IPS DF 19.7 (cell line): Measurements from ENCODE around the gene NAALAD2.
A peak's percentile ranks its signal among the peaks of the same experiment; 100 is the strongest.
"Not testable (repeated sequence)": the region's sequence is repeated elsewhere in the genome, so short reads cannot be mapped to it uniquely, and the experiment has no call there.

Experiments
- DNase-seq: peaks from one replicate; pipeline ENCODE4 v3.0.0-alpha.2; 2013; ENCODE audit warnings: low read depth, low spot score

The NAALAD2 gene

DNA sequence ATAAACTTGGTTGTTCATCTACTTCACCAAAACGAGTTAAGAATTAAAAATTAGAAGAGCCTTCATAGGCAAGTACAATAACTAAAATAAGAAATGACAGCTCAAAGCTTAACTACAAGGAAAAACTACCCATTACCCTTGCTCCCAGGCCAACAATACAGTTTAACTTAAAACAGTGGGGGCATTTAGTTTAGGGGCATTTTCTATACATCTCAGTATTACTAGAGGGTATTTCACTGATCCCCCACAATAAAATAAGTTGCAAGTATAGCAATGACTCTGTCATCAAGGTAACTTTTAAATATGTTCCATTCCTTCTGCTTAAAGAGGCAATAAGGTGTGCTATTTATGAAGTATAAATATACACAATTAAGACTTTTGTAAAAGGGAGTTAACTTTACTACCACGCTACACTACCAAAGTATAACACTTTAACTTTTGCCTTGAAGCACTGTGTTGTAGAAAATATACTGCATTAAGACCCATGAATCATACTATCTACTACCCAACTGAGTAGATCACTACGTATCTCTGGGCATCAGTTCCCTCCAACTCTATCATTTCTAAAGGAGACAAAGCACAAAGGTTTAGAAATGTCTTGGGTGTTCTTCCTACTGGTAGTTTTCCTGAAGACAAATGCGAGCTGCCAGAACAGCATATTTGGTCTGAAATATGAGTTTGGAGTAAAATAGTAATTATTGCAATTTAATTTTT, 58.6 kb downstream of the NAALAD2 start:
- DNase-seq: no peak

DNA sequence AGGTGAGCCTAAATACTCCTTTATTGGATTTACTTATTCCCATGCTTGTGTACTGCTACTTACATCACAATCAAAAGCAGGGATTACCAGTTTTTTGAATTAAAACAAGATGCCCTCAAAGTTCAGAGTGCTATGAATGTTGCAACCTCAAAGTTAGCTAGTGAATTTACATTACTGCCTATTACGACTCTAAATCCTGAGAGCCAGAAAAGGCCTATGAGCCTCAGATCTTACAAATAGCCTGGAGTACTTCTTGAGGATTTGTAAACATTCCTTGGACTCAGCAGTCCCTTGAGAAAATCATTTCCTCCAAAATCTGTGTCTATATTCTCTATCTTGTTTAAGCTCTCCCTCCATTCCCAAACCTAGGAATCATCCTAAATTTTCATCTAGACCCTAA, 62.9 kb downstream of the NAALAD2 start:
- DNase-seq: no peak

DNA sequence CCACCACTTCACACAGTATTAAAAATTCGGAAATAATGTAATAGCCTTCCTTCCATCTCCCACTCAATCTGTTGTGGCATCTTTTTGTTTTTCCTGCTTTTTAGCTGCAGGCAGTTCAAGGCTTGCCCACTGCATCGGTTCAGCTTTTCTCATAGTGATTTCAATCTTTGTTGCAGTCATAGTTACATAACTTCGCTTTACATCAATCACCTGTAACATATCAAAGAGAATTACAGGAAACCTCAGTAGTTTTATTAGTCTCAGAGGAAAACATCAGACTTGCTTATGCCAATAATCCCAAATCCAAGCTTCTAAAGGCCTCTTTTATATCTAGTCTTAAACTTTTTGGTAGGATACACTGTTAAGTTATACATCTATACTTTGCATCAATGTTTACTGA, 67.9 kb downstream of the NAALAD2 start:
- DNase-seq: no peak

DNA sequence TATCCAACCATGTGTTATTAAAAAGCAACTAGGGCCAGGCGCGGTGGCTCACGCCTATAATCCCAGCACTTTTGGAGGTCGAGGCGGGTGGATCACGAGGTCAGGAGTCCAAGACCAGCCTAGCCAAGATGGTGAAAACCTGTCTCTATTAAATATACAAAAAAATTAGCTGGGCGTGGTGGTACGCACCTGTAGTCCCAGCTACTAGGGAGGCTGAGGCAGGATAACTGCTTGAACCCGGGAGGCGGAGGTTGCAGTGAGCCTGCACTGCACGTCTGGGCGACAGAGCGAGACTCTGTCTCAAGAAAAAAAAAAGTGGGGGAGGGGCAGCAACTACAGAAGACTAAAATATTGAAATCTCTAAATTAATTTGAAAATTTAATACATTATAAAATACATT, 69.9 kb downstream of the NAALAD2 start:
- DNase-seq: no peak

DNA sequence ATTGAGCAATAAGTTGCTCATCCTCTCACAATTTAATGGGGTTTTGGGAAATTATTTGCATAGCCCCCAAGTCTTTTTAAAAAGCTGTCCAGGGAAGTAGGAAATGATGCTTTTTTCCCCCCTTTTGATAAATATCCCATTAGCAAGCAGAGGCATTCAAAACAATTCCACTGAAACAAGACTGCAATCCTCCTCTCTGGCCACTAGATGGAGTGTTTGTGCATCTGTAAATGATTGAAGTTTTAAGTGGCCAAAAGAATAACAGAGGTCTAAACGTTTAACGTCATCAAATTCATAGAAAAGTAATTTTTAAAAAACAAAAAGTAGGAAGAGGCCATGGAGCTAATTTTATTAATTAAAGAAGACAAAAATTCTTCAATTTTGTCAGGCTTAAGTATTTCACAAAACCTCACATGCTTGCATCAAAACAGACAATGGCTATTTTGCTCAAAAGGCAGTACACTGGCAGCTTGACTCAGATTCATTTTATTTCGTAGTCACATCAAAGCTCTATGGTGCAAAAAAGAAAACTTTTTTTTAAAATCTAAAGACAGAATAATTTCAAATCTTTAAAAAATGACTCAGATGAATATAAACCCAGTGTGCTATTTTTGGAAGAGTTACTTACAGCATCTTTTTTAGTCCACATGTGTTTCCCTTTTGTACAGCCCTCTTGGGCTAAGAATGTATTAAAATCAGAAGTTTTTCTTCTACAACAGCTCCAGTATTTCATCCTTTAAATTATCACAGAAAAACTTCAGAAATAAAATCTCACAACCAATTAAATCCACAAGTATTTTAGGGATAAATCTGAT, 70.6 kb downstream of the NAALAD2 start:
- no peak for DNase-seq

DNA sequence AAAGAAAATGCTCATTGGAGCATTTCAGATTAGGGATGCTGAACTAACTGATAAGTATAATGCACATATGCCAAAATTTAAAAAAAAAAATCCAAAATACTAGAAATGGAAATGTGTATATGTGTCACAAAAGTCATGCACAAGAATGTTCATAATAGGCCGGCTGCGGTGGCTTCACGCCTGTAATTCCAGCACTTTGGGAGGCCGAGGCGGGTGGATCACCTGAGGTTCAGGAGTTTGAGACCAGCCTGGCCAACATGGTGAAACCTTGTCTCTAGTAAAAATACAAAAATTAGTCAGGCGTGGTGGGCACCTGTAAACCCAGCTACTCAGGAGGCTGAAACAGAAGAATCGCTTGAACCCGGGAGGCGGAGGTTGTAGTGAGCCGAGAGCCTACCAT, 73.5 kb downstream of the NAALAD2 start:
- not testable (repeated sequence) for DNase-seq

DNA sequence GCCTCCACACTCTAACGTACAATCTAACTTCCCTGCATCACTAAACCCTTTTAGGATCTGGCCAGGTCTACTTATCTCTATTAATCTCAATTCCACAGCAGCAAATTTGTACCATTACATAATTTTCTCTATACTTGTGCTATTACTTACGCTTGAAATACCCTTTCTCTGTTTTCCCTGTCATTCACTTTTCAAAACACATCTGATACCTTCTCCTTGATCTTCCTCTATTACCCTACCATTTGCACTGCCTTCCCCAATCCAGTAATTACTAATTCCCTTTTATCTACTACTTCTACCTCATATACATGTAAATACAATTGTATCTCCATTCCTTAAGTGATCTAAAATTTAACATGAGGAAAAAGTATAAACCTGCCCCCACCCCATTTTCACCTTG, 74.4 kb downstream of the NAALAD2 start:
- no peak for DNase-seq

DNA sequence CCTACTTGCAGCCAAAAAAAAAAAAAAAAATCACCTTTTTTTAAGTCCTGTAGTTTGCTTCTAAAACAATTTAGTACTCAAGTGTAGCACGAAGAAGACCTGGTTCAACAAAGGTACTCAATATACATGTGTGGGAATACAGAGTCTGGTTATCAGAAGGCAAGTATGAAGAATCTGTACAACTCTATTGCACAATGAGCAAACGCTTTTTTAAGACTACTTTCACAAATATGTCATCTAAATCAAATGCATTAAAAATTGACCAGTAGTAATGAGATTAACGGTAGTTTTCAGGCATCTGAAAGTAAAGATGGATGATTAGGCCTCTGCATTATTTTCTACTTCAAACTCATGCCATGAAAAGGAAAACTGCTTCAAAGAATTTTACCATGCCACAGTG, 78.9 kb downstream of the NAALAD2 start:
- no peak for DNase-seq

DNA sequence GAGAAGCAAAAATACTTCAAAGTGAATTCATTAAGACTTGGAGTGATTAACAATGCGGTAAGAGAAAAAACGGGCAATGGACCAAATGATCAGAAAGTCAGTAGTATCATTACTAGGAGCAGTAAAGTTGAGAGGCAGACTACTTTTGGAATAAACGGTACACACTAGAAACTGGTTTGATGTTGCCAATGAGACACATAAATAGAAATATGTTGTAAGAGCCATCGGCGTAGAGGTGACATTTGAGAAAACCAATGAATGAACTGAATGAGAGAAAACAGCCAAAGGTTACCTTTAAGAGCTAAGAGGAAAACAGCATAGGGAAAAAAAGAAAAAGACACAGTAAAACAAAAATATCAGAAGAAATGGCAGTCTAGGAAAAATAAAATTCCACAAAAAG, 82.1 kb downstream of the NAALAD2 start:
- DNase-seq: no peak

DNA sequence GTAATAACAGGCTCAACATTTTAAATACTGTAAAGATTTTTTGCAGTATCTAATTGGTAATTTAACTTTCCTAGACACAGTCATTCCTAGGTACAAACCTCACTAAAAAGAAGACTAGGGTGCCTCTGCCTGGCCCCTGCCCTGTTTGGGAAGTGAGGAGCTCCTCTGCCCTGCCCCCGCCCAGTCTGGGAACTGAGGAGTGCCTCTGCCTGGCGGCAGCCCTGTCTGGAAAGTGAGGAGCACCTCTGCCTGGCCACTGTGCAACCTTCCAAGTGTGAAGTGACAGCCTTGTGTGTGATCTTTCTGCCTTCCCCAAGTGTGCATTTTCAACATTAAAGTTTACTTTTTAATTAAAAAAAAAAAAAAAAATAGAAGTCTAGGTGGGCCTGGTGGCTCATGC, 84.1 kb downstream of the NAALAD2 start:
- no peak for DNase-seq

DNA sequence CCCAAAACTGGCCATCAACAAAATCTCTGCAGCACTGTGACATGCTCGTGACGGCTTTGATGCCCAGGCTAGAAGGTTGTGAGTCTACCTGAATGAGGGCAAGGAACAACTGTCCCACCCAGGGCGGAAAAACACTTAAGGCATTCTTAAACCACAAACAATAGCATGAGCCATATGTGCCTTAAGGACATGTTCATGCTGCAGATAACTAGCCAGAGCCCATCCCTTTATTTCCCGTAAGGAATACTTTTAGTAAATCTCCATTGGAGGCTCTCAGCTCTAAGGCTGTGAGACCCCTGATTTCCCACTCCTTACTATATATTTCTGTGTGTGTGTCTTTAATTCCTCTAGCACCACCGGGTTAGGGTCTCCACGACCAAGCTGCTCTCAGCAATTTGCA, 85.0 kb downstream of the NAALAD2 start:
- no peak for DNase-seq

DNA sequence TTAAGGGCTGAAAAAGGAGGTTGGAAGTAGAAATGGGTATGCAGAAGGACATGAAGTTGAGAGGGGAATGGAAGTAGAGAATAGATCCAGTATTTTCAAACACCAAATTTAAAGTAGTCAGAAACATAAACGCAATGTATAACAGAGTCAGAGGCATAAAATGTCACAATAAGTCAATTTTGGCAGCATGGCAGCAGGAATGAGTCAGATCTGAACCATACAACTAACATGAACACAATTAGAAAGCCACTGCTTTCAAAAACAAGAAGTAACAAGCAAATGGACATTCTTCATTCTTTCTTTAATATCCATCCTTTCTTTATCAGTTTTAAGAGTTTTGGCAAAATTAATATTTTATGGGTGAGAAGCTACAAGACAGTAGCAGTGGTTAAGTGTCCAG, 85.9 kb downstream of the NAALAD2 start:
- DNase-seq: no peak

DNA sequence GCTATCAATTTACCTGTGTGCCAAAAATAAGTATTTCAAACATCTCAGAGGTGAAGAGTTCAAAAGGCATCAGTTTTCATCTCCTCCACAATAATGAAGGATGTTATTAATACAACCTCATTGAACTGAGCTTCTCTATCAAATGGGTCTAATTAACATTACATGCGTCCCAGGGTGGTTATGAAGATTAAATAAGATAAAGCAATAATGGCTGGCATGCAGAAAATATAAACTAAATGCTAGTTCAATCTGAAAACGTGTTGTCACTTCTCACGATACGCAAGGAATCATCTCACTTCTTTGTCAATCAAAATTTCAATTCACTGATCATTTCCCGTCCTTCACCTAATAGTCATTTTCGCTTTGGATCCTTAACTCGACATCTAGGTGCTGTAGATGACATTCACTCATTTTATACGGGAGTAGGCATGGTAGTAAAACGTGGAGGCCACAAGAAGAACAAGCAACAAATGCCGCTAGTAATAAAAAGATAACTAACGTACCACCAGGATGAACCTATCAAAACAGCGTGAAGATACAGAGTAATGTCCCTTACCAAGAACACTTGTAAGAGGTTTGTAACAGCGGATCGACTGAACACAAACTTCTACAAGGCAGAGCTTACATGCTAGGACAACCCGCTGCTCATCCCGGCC, 87.5 kb downstream of the NAALAD2 start:
- DNase-seq: no peak

DNA sequence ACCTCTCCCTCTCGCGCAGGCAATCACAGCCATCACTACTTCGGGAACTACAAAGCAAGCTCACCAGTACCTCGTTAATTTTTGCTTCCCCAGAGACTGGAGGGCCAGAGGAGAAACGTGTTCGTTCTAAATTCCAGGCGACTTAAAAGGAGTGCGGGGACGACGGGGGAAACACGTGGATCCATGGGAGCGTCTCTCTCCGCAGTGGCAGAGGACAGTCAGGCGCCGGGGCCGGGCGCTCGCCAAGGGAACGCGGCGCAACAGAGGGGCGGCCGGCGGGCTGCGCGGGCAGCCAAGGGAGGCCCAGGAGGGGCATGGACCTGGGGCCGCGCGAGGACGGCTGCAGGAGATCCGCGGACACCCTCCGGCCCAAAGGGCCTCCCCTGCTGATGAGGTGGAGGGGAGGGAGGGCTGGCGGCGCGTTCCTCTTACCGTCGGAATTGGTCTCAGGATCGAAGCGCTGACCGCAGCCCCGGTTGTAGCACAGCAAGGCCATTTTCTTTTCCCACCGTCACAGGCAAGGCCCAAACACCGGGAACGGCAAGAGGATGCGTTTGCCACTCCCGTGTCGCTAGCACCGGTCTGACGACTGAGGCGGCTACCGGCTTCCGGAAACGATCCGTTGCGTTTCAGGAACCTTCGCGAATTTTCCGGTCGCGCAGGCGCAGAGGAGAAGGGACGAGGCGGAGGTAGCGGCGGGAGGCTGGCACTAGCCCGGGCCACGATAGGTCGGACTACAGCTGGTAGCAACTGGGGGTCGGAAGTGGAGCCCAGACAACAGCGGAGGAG, 88.2 kb downstream of the NAALAD2 start, which contains the start of gene CHORDC1:
Gene CHORDC1 (minus strand): TSS at position 591 of the 789 bp plus-strand sequence. CDS start 95 bp downstream, at position 496.
- DNase-seq: peak; percentile 52

DNA sequence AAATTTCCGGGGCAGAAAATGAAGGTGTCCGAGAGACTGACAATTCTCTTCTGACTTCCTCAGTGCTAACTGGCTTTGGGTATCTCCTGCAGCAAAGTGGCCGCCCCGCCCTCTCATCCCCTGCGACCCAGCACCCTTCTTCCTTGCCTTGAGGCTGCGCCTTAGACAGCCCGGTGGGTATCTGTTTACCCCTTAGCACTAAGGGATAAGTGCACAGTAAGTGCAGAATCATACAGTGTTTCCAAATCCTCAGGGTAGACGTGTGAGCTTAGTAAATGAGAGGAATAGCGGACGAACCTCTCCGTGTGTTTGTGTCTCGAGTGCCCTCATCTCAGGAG, 88.8 kb downstream of the NAALAD2 start:
- no peak for DNase-seq

DNA sequence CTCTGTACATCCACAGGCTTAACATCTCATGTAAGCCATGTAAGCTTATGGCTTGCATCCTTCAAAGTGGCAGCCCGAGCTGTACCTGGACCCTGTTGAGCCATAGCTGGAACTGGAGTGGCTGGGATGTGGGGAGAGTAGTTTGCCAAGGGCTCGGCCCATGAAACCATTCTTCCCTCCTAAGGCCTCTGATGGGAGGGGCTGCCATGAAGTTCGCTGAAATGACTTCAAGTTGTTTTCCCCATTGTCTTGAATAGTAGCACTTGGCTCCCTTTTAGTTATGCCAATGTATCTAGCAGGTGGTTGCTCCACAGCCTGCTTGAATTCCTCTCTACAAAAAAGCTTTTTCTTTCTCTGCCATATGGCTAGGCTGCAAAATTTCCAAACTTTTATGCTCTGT, 93.6 kb downstream of the NAALAD2 start:
- DNase-seq: no peak

DNA sequence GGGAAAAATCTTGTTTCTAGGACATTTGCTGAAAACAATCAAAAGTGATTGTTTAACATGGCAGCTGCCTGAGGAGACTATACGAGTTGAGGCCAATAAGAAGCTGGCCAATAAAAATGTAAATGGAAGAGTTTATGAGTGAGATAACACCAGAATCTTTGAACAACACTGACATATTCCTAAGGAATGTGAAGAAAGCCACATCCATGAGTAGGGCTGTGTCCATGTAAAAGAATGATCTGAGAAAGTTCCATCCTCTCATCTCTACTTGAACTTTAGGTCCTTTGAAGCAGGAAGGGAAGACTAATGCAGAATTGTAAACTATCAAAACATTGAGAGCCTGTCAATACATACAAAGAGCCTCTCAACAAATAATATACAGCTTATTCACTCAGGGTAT, 95.3 kb downstream of the NAALAD2 start:
- no peak for DNase-seq

DNA sequence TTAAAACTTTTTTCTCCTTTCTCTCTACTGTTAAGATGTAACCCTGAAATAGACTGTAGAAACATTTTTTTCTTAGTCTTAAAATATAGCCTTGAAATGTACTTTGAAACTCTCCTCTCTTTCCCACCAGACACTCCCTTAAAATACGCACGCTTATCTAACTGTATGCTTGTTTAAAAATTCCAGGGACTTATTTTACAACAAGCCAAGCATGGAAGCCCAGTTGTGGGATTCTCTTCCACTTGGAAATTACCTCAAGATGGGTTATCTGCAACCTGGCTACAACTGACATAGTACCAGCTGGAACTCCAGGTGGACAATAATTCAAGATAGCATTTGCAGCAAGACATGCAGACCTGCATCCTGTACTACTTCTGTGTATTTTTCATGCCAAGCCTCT, 100.5 kb downstream of the NAALAD2 start:
- DNase-seq: no peak

DNA sequence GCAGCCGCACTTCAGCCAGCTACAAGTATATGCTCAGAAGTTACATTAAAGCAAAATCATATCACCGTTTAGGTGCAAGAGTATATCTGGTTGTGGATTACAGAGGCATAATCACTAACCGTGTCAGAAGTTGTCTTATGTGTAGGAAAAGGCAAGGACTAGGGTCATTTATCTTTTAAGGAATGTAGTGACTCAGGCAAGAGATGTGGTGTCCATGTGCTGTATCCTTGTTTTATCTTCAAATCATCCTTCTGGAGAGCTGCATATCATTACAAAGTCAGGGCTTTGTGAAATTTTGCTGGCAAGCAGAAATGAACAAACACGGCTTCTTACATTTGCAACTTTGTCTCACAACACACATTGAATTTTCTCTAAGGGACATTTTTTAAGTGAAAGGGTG, 101.1 kb downstream of the NAALAD2 start:
- no peak for DNase-seq

DNA sequence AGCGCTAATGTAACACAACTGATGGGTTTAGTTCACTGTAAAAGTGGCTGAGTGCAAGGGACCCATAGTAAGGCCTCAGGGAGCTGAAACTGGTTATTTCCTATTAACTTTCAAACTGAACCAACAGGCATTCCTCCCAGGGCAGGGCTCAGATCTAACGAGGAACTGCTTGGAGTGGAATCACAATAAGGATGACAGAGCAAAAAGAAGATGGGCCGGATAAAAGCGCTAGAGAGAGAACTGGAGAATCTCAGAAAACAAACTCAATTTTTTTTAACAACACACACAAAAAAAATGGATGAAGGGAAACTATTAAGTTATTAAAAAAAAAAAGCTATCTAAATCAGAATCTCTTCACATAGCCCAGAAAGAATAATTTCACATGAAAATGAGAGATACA, 102.5 kb downstream of the NAALAD2 start:
- DNase-seq: no peak

DNA sequence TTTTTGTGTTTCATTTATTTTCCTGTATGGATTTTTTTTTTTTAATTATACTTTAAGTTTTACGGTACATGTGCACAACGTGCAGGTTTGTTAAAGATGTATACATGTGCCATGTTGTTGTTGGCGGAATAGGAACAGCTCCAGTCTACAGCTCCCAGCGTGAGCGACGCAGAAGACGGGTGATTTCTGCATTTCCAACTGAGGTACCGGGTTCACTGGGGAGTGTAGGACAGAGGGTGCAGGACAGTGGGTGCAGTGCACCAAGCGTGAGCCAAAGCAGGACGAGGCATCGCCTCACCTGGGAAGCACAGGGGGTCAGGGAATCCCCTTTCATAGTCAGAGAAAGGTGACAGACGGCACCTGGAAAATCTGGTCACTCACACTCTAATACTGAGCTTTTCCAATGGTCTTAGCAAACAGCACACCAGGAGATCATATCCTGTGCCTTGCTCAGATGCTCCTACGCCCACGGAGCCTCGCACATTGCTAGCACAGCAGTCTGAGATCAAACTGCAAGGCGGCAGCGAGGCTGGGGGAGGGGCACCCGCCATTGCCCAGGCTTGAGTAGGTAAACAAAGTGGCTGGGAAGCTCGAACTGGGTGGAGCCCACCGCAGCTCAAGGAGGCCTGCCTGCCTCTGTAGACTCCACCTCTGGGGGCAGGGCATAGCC, 105.6 kb downstream of the NAALAD2 start:
- not testable (repeated sequence) for DNase-seq
